OCI-M2 (cell line): ENCODE results near the gene STXBP5L.
A peak's percentile ranks its signal among the peaks of the same experiment; 100 is the strongest.
"Not testable (repeated sequence)": the region's sequence is repeated elsewhere in the genome, so short reads cannot be mapped to it uniquely, and the experiment has no call there.

Experiments
- DNase-seq: peaks from one replicate; lab custom pipeline; 2025; ENCODE audit not compliant: unreplicated experiment; lab: John Stamatoyannopoulos, UW

The STXBP5L gene

GRCh38 chr3:120908030-120908794, at the start of gene STXBP5L:
Gene STXBP5L, plus strand, starts transcription at chr3:120908205. Its CDS starts 1,374 bp downstream, at chr3:120909579.
- DNase-seq, result peak; percentile 59

GRCh38 chr3:120858521-120858920, 49.5 kb upstream of the STXBP5L start:
- DNase-seq, result no peak

GRCh38 chr3:120864541-120864940, 43.5 kb upstream of the STXBP5L start:
- DNase-seq, result no peak

- no peak for DNase-seq
These were observed 32.5 kb upstream of the STXBP5L start for GRCh38 chr3:120875507-120875906.

GRCh38 chr3:120875989-120876388, 32.0 kb upstream of the STXBP5L start:
- no peak for DNase-seq

GRCh38 chr3:120879411-120879810, 28.6 kb upstream of the STXBP5L start:
- no peak for DNase-seq

- no peak for DNase-seq
These were observed 15.1 kb upstream of the STXBP5L start for GRCh38 chr3:120892921-120893320.

GRCh38 chr3:120894316-120895057, 13.5 kb upstream of the STXBP5L start:
- no peak for DNase-seq

- DNase-seq, result not testable (repeated sequence)
These were observed 6.3 kb upstream of the STXBP5L start for GRCh38 chr3:120901716-120902115.

- DNase-seq, result no peak
These were observed 4.8 kb upstream of the STXBP5L start for GRCh38 chr3:120903221-120903620.

GRCh38 chr3:120907659-120908029, 361 bp upstream of the STXBP5L start:
- no peak for DNase-seq

GRCh38 chr3:120908795-120909601, 993 bp downstream of the STXBP5L start:
- DNase-seq, result no peak

GRCh38 chr3:120909602-120909878, 1.5 kb downstream of the STXBP5L start:
- no peak for DNase-seq

- no peak for DNase-seq
These were observed 18.1 kb downstream of the STXBP5L start for GRCh38 chr3:120926146-120926545.

GRCh38 chr3:120928991-120929390, 21.0 kb downstream of the STXBP5L start:
- DNase-seq, result no peak

GRCh38 chr3:120931593-120931992, 23.6 kb downstream of the STXBP5L start:
- DNase-seq, result no peak

GRCh38 chr3:120956143-120956542, 48.1 kb downstream of the STXBP5L start:
- DNase-seq, result no peak

GRCh38 chr3:120982608-120983320, 74.8 kb downstream of the STXBP5L start:
- no peak for DNase-seq

GRCh38 chr3:120983321-120983665, 75.3 kb downstream of the STXBP5L start:
- DNase-seq, result no peak

GRCh38 chr3:120983841-120984240, 75.8 kb downstream of the STXBP5L start:
- DNase-seq, result no peak

- no peak for DNase-seq
These were observed 77.2 kb downstream of the STXBP5L start for GRCh38 chr3:120985242-120985641.
